Epithelial cell of esophagus (primary cell): ENCODE data around the gene FLNA.

Experiments
- DNase-seq: peaks from one replicate; pipeline ENCODE4 v3.0.0; 2010; ENCODE audit warnings: low read depth
- H3K4me3 ChIP-seq: 2 replicates; pipeline ENCODE4 v1.5.1; 2011; ENCODE audit warnings: mild to moderate bottlenecking, low read length, control low read depth
- TF ChIP-seq, protein P1 (sequence below): IDR thresholded peaks from 2 replicates; pipeline ENCODE4 v1.5.1; 2011; ENCODE audit warnings: low read depth, mild to moderate bottlenecking, low read length, control low read depth, inconsistent platforms; ENCODE audit not compliant: insufficient read depth; ENCODE audit errors: missing control alignments

The FLNA gene

GRCh38 chrX:154333116-154333515 is 41.3 kb downstream of the FLNA start:
- no peak for DNase-seq
- TF ChIP-seq, protein P1, sequence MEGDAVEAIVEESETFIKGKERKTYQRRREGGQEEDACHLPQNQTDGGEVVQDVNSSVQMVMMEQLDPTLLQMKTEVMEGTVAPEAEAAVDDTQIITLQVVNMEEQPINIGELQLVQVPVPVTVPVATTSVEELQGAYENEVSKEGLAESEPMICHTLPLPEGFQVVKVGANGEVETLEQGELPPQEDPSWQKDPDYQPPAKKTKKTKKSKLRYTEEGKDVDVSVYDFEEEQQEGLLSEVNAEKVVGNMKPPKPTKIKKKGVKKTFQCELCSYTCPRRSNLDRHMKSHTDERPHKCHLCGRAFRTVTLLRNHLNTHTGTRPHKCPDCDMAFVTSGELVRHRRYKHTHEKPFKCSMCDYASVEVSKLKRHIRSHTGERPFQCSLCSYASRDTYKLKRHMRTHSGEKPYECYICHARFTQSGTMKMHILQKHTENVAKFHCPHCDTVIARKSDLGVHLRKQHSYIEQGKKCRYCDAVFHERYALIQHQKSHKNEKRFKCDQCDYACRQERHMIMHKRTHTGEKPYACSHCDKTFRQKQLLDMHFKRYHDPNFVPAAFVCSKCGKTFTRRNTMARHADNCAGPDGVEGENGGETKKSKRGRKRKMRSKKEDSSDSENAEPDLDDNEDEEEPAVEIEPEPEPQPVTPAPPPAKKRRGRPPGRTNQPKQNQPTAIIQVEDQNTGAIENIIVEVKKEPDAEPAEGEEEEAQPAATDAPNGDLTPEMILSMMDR, result no peak
- no peak overlapping the region for H3K4me3 ChIP-seq

- H3K4me3 ChIP-seq, result no peak overlapping the region
- DNase-seq, result no peak
These were observed 41.9 kb downstream of the FLNA start for GRCh38 chrX:154332561-154332960.

DNA sequence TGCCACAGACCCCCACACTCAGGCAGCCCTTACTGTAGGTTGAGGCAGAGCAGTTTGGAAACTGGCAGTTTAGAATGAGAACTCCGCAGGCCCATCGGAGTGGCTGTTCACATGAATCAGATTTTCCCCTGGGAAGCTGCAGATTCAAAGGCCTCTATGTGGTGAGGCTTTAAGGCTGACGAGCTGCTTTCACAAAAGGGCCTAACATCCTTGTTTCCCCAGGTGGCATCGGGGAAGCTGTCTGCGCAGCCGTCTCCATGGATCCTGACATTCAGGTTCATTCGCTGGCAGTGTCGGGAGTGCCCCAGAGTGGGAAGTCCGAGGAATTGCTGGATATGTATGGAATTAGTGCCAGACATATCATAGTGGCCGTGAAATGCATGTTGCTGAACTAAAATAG is 45.1 kb downstream of the FLNA start:
- no peak overlapping the region for H3K4me3 ChIP-seq
- TF ChIP-seq, protein P1, result no peak
- DNase-seq, result no peak

More at GRCh38 chrX:154332561-154332960, 41.9 kb downstream of the FLNA start:
- TF ChIP-seq, protein P1, result no peak

DNA sequence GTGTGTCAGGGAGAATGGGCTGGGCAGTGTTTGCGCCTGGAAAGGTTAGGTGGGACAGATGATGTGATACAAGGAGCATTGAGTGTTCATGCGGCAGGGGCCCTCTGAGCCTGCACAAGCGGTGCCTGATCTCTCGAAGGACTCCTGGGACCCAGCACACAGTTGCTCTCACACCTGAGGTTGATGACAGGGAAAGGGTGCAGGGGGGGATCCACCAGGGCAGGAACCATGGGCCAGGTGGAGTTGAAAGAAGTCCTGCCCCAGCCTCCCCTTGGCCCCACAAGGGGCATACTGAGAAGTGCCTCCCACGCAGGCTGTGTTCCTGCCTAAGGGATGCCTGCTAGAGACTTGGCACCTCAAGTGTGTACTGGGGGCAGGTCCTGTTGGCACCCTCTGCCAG is 45.8 kb downstream of the FLNA start:
- DNase-seq, result no peak
- TF ChIP-seq, protein P1, result no peak
- no peak overlapping the region for H3K4me3 ChIP-seq

DNA sequence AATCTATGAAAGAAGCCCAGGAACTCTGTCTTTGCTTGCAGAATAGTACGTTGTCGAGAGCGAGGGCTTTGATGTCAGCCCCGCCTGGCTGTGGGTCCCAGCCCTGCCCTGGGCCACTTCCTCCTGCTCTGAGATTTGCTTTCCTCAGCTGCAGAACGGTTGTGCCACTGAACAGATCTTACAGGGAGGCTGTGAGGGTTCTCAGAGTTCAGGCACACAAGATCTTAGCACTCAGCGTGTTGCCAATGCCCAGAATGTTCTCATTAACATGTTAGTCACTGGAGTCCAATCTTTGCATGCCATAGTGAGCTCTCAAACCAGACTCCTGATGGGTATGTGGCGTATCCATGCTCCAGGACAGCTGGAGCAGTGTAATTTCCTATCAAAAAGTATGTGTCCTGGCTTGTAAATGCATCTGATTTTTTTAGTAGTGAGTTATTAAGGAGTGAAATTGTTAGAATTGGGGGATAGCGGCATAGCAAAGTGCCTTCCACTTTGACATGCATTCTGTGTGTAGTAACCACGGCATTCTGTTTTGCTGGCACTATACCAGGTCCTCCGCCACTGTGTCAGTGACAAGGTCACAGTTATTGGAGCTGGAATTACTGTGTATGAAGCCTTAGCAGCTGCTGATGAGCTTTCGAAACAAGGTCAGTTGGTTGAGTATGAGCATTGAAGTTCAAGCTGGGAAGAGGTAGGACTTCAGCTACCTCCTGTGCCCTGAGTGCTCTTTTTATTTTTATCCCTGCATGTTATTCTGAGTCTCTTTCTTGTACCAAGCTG is 47.2 kb downstream of the FLNA start:
- TF ChIP-seq, protein P1, result no peak
- no peak for DNase-seq
- H3K4me3 ChIP-seq, result no peak overlapping the region

DNA sequence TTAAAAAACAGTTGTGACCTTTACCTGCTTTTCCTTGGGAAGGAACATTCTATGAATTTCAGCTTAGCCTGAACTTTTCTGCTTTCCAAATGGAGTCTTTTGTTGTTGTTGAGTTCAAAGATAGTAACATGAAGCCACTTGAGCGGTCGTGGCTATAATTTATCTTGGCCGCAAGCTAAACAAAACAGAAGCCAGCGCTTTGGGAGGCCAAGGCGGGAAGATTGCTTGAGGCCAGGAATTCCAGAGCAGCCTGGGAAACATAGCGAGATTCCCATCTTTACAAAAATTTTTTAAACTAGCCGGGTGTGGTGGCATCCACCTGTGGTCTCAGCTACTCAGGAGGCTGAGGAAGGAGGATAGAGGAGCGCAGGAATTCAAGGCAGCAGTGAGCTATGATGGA is 48.9 kb downstream of the FLNA start:
- TF ChIP-seq, protein P1, result no peak
- no peak overlapping the region for H3K4me3 ChIP-seq
- DNase-seq, result no peak

- no peak for DNase-seq
- TF ChIP-seq, protein P1, result no peak
These were observed 50.9 kb downstream of the FLNA start for GRCh38 chrX:154323537-154323936.

More at GRCh38 chrX:154323537-154323936, 50.9 kb downstream of the FLNA start:
- no peak overlapping the region for H3K4me3 ChIP-seq
